GM19035 (cell line): ENCODE results near the gene PRKCB.

ENCODE experiments used
- ATAC-seq: cut with Tn5 transposase; IDR thresholded peaks from one replicate; pipeline ENCODE4 v1.9.1; 2021; ENCODE audit not compliant: unreplicated experiment

PRKCB gene

DNA sequence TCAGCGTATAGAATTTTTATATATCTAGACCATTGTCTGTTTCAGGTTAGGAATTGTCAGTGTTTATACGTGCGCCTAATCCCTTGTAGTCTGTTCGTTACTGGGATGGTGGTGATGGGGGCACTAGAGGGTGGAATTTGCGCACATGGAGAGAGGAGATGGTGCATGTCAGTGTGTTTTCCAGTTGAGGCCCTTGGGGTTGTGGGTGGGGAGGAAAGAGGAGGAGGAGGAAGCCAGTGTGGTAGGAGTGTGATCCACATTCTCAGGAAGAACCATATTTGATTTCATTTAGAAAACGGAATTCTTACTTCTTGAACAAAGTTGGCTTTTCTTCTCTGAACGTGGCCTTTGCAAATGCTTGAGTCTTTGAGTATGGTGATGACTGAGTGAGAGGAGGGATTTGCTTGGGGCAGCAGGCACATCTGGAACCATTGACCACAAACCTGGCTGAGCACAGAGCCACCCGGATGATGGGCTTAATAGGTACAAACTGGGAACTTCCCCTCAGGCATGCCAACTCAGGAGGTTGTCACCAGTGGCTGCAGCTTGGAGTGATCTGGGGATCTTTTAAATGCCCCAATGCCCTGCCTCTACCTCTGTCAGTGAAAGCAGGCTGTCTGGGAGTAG, 98.9 kb downstream of the PRKCB start:
- no peak for ATAC-seq

DNA sequence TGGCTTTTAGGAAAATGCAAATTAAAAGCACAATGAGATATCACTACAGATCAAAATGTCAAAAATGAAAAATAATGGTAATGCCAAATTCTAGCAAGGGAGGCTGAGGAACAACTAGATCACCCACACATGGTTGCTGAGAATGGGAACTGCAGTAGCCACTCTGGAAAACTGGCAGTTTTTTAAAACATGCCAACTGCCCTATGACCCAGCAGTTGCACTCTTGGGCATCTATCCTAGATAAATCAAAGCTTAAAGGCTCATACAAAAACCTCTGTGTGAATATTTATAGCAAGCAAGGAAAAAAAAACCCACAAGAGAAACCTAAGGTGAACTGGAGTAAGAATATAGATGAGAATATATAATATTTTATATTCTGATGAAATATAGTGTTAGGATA, 104.3 kb downstream of the PRKCB start:
- ATAC-seq: no peak

DNA sequence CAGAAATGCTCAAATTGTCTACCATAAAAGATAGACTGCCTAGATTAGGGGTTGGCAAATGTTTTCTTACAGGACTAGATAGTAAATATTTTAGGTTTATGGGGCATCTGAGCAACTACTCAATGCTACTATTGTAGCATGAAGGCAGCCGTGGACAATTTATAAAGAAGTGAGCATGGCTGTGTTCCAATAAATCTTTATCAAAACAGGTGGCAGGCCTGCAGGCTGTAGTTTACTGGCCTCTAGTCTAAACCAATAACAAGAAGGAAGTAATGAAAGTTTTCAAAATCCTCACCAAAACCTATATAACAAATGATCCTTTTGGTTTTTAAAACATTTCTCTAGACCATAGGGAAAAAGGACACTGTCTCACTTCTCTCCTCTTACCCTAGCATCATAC, 105.2 kb downstream of the PRKCB start:
- no peak for ATAC-seq

DNA sequence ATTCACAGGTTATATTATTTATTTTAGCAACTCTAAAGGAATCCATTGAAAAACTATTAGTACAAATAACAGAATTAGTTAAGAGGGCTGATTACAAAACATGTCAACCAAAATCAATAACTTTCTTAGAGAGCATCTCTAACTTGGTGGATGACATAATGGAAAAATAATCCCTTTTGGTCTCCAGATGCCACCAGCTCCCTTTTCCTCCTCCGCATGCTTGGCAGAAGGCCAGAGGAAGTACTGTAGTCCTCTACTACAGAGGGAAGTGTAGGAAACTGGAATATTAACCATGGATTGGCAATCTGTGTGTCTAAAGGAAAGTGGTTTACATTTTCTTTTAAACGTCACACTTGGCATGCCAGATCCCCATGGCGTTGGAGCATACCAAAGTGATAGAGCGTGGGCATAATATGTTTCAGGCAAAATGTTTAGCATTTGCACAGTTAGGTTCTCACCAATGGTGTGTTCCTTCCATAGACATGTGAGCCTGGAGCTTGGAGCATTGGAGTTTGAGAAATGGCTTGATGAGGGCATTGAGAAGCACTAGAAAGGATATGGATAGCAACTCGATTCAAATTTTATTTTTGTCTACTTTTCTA, 106.3 kb downstream of the PRKCB start:
- ATAC-seq: no peak

DNA sequence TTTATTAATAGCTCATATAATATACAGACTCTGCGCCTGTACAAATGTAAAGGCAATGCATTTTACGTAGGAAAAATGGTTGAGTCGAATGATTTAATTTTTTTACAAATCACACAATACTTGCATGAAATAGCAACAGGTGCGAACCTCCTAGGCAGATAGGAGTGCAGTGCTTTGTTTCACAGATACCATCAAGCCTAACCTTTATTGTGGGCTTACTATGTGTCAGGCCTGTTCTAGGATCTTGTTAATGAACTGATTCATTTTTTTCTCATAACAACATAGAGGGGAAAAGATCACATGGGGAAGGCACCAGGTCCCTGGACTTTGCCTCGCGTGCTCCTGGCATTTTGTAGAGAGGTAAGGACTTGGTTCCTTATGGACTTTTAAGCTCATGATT, 107.8 kb downstream of the PRKCB start:
- no peak for ATAC-seq

DNA sequence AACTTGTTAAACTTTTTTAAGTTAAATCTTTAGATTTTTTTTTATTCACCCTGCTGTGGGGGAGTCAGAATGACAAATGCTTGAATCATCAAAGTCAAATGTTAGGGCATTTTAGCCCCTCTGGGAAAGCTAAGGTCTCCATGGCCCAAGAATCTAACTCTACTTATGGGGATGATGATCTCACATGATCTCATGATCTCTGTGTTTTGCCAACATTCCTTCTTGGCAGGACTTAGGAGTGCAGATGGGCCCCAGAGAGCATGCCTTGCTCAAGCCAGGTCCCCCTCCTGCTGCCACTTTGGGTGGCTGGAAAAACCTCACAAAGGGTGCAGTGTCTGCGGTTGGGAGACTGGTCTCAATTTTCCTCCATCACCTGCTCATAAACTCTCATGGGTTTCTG, 108.6 kb downstream of the PRKCB start:
- no peak for ATAC-seq

DNA sequence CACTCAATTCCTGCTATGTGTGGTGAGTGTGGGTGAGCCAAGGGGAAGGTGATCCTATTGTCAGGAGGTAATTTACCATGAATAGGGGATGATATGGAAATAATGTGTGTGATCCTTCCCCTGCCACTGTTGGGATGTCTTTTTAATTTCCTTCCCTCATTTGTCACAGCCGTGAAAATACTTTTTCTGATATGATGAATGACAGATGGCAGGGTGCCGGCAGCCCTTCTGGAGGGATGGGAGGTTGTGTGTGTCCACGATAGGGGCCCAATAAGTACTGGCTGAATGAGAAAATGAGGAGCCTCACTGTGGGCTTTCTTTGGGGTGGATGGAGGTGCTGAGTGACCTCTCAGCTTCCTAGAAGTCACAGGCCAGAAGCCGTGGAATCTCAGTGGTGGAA, 109.5 kb downstream of the PRKCB start:
- no peak for ATAC-seq

DNA sequence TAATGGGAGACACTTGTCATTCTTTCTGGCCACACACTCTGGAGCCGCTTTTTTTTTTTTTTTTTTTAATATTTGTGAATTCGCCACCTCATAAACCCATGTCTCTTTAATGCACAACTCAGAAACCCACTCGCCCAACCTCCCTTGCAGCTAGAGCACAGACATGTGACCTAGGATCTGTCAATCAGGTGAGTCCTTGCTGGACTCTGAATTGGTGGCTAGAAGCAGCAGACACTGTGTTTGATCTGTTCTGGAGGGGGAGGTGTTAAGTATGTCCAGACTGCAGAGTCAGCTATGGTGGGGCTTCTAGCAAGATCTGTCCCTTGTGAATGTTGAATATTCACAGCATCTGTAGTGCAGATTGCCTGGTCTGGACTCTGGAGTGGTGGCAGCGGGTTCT, 112.1 kb downstream of the PRKCB start:
- ATAC-seq: no peak

DNA sequence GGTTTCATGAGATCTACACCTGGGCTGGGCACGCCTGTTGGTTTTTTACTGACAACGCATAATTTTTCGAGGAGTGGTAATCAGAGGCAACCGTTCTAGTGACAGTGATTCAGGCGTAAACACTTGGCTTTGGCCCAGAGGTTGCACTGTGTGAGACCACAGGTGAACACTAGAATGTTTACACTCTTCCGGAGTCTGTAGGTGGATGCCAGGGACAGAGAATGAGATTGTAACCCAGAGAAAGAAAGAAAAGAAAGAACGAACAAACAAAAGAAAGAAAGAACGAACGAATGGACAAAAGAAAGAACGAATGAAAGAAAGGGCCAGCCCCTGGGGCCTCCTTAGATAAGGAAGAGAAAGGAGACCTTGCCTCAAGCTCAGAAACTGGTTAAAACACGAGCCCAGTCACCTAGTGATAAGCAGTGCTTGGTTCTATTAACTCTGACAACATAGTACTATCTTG, 113.2 kb downstream of the PRKCB start:
- ATAC-seq: no peak

DNA sequence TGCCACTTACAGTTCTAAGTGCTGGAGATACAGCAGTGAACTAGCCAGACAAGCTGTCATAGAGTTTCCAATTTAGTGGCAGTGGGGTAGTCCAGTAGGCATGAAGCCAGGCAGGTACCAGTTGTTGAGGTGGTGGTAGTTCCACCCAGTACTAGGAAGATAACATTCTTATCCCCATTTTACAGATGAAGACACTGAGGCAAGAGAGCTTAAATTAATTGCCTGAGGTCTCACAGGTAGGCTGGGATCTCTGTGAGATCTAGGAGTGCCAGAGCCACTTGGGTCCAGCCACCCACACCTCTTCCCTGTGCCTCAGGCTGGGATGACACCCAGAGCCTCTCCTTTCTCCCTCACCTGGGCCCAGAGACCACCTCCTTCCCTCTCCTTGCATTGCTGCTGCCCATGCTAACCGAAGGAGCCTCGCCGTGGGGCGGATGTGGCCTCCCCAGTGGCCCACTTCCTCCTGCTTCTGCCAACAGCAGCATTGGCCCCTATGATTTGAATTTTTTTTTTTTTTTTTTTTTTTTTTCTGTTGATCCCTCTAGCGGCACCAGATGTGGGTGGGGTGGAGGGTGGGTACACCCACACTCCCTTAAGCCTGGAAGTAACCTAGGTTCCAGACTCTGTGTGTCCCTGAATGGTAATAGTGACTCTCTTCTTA, 114.0 kb downstream of the PRKCB start:
- ATAC-seq: no peak

DNA sequence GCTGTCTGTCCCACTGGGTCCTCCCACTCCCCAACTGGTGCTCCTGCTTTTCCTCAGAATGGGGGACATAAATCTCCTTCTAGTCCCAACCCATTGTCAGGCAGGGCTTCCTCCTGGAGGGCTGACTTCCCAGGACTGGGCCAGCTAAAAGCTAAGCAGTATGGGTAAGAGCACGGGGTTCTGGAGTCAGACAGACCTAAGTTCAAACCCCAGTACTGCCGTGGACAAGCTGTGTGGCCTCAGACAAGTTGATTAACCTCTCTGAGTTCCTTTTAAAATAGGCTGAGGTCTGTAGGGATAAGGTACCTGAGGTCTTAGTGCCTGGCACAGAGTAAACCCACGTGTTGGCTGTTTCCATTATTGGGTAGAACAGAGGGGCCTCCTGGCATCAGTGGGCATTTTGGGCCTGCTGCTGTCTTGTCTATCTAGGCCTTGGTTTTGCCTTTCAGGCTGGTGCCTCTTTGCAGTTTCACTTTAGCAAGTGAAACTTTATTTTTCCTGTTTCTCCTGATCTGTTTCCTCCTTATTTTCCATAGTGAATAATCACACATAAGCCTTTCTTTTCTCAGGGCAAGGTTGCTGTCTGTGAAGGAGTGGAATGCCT, 114.6 kb downstream of the PRKCB start:
- ATAC-seq: no peak

DNA sequence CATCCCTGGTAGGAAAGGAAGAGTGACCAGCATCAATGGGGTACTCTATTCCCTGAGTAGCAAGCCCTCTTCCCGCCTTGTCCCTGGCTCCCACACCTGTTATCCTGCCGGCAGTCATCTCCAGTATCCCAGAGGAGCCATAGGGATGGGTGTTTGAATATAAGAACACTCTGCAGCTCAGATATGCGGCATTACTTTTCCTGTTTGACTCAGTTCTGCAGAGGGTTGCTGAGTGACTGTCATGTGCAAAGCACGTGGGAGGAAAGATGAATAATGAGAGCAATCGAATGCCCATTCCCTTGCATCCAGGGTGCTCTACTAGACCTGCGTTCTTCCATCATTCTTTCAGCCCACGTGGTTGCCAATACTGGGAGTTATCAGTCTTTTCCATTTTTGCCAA, 115.1 kb downstream of the PRKCB start:
- ATAC-seq: no peak

DNA sequence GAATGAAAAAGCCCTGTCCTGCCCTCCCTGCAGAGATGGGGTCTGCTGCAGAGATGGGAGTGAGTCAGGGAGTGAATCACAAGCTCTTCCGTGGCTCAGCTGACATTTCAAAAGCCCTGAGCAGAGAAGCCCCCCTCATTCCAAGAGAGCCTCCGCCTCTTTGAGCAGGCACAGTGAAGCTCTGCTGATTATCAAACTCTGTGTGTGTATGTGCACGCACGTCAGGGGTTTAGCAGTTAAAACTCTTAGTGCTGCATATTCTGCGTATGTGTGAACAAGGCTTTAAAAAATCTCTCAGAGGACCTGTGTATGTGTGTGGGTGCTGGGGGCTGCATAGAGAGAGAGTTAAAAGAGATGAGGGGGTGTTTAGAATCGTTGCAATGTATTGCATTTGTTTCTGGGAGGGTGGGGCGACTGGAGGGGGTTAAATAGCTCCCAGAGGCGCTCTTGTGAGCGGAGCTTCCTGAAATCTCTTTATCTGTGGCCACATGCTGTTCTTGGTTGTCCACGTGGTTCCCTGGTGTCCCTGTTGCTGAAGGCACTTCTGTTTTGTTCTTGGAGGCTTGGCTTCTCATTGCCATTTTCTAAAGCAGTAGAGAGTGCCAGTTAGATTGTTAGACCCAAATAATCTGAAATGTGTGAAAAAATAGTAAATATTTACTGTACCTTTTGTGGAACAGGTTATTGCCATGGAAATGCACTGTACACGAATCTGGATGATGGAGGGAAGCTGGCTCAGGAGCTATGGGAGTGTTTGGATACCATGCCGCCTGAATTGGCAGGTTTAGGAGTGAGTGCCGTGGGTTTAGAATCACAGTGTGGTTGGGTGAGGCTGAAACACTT, 116.6 kb downstream of the PRKCB start:
- ATAC-seq: no peak

DNA sequence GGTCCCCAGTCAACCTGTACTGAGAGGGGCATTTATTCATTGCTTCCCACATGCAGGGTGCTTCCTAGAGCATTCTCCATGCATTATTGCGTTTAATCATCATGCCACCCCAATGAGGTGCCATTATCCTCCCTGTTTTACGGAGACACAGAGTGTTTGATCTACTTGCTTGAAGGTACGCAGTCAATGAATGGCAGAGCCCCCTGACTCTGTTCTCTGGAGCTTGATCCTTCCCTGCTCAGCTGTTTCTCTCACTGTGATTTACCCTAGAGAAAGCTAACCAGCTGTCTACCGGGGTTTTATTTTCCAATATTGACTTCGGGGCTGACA, 117.2 kb downstream of the PRKCB start:
- no peak for ATAC-seq

DNA sequence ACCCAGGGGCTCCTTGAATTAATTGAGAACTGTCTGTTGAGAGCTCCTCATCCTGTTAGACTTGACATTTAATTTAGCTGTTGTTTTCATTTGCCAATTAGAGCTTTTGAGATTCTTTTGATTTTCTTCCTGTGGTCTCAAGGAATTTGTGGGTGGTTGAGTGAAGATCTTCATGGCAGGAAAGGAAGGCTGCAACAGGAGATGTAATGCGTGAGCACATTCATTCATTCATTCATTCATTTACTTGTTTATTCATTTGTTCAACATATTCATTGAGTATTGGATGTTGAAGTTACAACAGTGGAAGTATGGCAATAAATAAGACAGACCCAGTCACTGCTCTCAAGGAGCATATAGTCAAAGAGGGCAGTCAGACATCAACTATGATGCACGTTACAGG, 117.7 kb downstream of the PRKCB start:
- no peak for ATAC-seq

DNA sequence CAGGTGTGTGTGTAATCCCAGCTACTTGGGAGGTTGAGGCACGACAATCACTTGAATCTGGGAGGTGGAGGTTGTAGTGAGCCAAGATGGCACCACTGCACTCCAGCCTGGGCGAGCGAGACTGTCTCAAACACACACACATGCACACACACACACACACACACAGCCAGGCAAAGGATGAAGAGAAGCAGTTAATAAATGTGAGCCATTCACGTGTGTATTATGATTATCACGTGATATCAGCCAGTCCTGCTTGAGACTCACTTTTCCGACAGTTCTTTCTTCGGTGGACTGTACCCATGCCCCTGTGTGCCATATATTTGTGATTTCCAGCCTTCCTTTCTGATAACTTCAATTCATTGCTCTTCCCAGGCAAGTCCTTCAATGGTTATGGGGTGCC, 119.3 kb downstream of the PRKCB start:
- ATAC-seq: no peak

DNA sequence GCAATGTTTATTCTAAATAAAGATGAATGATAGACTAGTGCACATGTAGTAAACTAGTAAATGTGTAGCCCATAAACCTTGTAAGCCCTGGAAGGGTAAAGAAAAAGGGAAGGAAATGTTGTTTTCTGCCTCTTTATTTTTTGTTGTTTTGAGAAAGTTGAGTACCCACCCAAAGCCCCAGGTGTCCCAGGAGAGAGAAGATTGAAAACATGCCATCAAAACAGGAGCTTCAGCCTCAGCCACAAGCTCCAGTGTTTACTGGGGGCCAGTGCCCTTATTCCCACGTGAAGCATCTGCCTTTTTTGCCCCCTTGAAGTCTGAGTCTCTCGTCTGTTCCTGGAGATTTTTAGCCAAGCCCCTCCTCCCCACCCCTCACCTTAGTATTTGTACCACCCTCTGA, 121.5 kb downstream of the PRKCB start:
- no peak for ATAC-seq

DNA sequence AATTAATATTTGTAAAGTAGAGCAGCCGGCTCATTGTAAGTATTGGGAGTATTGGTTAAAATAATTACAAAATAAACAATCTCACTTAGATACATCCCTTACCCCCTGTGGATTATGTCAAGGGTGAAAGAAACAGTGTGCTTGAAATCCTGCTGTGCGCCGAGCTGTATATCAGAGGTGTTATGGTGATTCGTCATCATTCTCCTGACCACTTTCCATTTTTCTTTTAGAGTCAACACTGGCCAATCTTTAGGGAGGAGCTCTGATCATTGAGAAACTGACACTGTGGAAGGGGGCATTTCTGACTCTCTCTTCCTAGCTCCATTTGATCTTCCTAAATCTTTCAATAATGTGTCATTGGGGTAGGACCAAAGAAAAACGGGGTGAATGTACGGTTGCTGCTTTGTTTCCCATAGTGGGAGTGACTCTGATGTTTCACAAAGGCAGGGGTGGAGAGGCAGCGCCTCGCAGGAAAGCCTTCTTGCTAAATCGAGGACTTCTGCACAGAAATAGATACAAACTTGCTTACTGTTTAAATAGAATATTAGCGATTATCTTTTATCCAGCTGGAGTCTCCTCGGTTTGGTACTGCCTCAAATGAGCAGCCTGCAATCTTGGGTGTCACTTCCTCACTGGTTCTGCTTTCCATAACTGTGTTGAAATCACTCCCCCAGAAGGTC, 123.4 kb downstream of the PRKCB start:
- ATAC-seq: no peak

DNA sequence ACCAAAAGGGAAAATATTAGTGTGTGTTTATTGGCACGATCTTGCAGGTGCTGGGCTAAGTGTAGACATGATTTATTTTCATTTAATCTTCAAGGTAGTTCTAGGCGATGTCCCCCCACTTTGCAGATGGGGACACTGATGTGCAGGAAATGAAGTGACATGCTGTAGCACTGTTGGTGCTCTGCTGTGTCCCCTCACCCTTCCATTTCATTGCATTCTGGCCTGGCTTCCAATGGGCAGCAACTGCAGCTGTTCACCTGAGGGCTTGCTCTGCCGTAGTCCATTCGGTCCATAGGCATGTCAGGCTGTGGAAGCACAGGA, 123.9 kb downstream of the PRKCB start:
- no peak for ATAC-seq

DNA sequence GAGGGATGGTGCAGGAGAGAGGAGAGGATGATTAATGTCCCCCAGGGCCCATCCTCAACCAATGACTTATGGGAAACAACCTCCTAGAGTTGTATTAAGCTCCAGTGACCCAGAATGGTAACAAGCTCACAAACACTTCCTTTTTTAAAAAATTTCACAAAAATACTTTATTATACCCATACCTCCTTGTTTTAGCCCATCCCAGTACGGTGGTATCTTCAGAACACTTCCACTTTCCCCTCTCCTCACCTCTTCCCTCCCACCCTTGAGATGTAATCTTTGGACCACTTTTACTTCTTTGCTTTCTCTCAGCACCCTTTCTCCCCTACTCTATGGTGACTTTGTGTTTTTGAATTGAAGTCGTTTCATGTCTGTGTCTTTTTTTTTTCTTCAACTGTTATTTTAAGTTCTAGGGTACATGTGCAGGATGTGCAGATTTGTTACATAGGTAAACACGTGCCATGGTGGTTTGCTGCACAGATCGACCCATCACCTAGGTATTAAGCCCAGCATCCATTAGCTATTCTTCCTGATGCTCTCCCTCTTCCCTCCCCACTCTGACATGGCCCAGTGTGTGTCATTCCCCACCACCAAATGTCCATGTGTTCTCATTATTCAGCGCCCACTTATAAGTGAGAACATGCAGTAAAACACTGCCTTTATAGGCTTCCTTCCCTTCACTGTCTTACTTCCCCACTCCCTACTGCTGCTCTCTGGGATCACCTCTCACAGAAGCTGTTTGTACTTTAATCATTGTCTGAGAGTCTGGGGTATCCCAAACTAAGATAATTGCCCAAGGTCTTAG, 124.5 kb downstream of the PRKCB start:
- ATAC-seq: no peak
